Memory B cell (primary cell): Measurements from ENCODE around the gene PLVAP.
A peak's percentile ranks its signal among the peaks of the same experiment; 100 is the strongest.

ENCODE experiments used
- ATAC-seq: fragments of 150-1000 bp; cut with Tn5 transposase; 2 replicates; pipeline ENCODE4 v1.10.0; 2021; ENCODE audit warnings: low read depth, mild to moderate bottlenecking, moderate library complexity
- DNase-seq, 2 donors: peaks; one replicate each; pipeline ENCODE4 v3.0.0; 2022; ENCODE audit warnings: low spot score in 2 of 2
- H3K27ac Mint-ChIP-seq: one replicate; pipeline ENCODE4 v1.8.0; 2022; ENCODE audit warnings: mild to moderate bottlenecking, moderate library complexity, mixed read lengths
- H3K27me3 Mint-ChIP-seq: one replicate; pipeline ENCODE4 v1.8.0; 2022; ENCODE audit warnings: mixed read lengths
- H3K36me3 Mint-ChIP-seq: one replicate; pipeline ENCODE4 v1.8.0; 2022; ENCODE audit warnings: mild to moderate bottlenecking, mixed read lengths
- H3K4me1 Mint-ChIP-seq: one replicate; pipeline ENCODE4 v1.8.0; 2022; ENCODE audit warnings: mixed read lengths
- H3K4me3 Mint-ChIP-seq: one replicate; pipeline ENCODE4 v1.8.0; 2022; ENCODE audit warnings: mild to moderate bottlenecking, moderate library complexity, mixed read lengths
- H3K9me3 Mint-ChIP-seq: one replicate; pipeline ENCODE4 v1.8.0; 2022; ENCODE audit warnings: mixed read lengths

Gene PLVAP

GRCh38 chr19:17357078-17357666 is 20.0 kb downstream of the PLVAP start:
- no peak overlapping the region for H3K27ac Mint-ChIP-seq
- no peaks in the 10 kb centered on the region for H3K9me3 Mint-ChIP-seq
- DNase-seq (no peak), ATAC-seq (no peak)
- H3K27me3 Mint-ChIP-seq = peaks cover 26% of the 10 kb centered on the region
- H3K4me1 Mint-ChIP-seq = no peaks in the 10 kb centered on the region
- H3K36me3 Mint-ChIP-seq = no peaks in the 10 kb centered on the region
- no peak overlapping the region for H3K4me3 Mint-ChIP-seq

- no peak for DNase-seq
- H3K9me3 Mint-ChIP-seq = no peaks in the 10 kb centered on the region
- no peak overlapping the region for H3K4me3 Mint-ChIP-seq
- peaks cover 28% of the 10 kb centered on the region for H3K27me3 Mint-ChIP-seq
- no peak for ATAC-seq
- no peaks in the 10 kb centered on the region for H3K36me3 Mint-ChIP-seq
- H3K4me1 Mint-ChIP-seq = peaks cover 7% of the 10 kb centered on the region
- no peak overlapping the region for H3K27ac Mint-ChIP-seq
Measured at GRCh38 chr19:17353386-17353785, 23.8 kb downstream of the PLVAP start.

- no peaks in the 10 kb centered on the region for H3K9me3 Mint-ChIP-seq
- no peak overlapping the region for H3K4me3 Mint-ChIP-seq
- no peak overlapping the region for H3K27ac Mint-ChIP-seq
- DNase-seq (no peak), ATAC-seq (no peak)
- no peaks in the 10 kb centered on the region for H3K36me3 Mint-ChIP-seq
- H3K4me1 Mint-ChIP-seq = peaks cover 7% of the 10 kb centered on the region
- peaks cover 29% of the 10 kb centered on the region for H3K27me3 Mint-ChIP-seq
Measured at GRCh38 chr19:17352608-17353280, 24.4 kb downstream of the PLVAP start.

GRCh38 chr19:17351815-17352435 is 25.2 kb downstream of the PLVAP start:
- DNase-seq (no peak), ATAC-seq (no peak)
- Mint-ChIP-seq H3K27ac (no peak overlapping the region), H3K27me3 (peaks cover 32% of the 10 kb centered on the region), H3K36me3 (no peaks in the 10 kb centered on the region), H3K4me3 (no peak overlapping the region), H3K4me1 (peaks cover 7% of the 10 kb centered on the region), H3K9me3 (no peaks in the 10 kb centered on the region)

GRCh38 chr19:17348700-17349099 is 28.4 kb downstream of the PLVAP start:
- H3K4me1 Mint-ChIP-seq = peaks cover 12% of the 10 kb centered on the region
- ATAC-seq = no peak
- H3K9me3 Mint-ChIP-seq = no peaks in the 10 kb centered on the region
- H3K27ac Mint-ChIP-seq = no peak overlapping the region
- H3K36me3 Mint-ChIP-seq = no peaks in the 10 kb centered on the region
- DNase-seq = no peak
- H3K4me3 Mint-ChIP-seq = no peak overlapping the region
- H3K27me3 Mint-ChIP-seq = peaks cover 30% of the 10 kb centered on the region

- Mint-ChIP-seq H3K36me3 (no peaks in the 10 kb centered on the region), H3K4me1 (peaks cover 12% of the 10 kb centered on the region), H3K27me3 (peaks cover 23% of the 10 kb centered on the region), H3K4me3 (no peak overlapping the region), H3K9me3 (no peaks in the 10 kb centered on the region), H3K27ac (no peak overlapping the region)
- ATAC-seq (no peak), DNase-seq (no peak)
Measured at GRCh38 chr19:17347877-17348276, 29.3 kb downstream of the PLVAP start.

GRCh38 chr19:17347361-17347760 is 29.8 kb downstream of the PLVAP start:
- peaks cover 19% of the 10 kb centered on the region for H3K27me3 Mint-ChIP-seq
- H3K9me3 Mint-ChIP-seq = no peaks in the 10 kb centered on the region
- DNase-seq (no peak), ATAC-seq (no peak)
- H3K4me1 Mint-ChIP-seq = peaks cover 12% of the 10 kb centered on the region
- H3K36me3 Mint-ChIP-seq = no peaks in the 10 kb centered on the region
- H3K4me3 Mint-ChIP-seq = no peak overlapping the region
- no peak overlapping the region for H3K27ac Mint-ChIP-seq

- H3K27ac Mint-ChIP-seq = no peak overlapping the region
- H3K4me3 Mint-ChIP-seq = no peak overlapping the region
- peaks cover 6% of the 10 kb centered on the region for H3K4me1 Mint-ChIP-seq
- ATAC-seq (peak; percentile 97), DNase-seq (peak; percentile 78 to 87)
- H3K9me3 Mint-ChIP-seq = no peaks in the 10 kb centered on the region
- peaks cover 11% of the 10 kb centered on the region for H3K27me3 Mint-ChIP-seq
- no peaks in the 10 kb centered on the region for H3K36me3 Mint-ChIP-seq
Measured at GRCh38 chr19:17346109-17346671, 31.0 kb downstream of the PLVAP start.

GRCh38 chr19:17341845-17342244 is 35.3 kb downstream of the PLVAP start:
- peaks cover 4% of the 10 kb centered on the region for H3K36me3 Mint-ChIP-seq
- ATAC-seq (no peak), DNase-seq (no peak)
- H3K4me3 Mint-ChIP-seq = no peak overlapping the region
- no peak overlapping the region for H3K27ac Mint-ChIP-seq
- H3K27me3 Mint-ChIP-seq = no peaks in the 10 kb centered on the region
- H3K4me1 Mint-ChIP-seq = peaks cover 9% of the 10 kb centered on the region
- H3K9me3 Mint-ChIP-seq = no peaks in the 10 kb centered on the region

- Mint-ChIP-seq H3K27ac (no peak overlapping the region), H3K27me3 (no peaks in the 10 kb centered on the region), H3K4me1 (peaks cover 12% of the 10 kb centered on the region), H3K9me3 (no peaks in the 10 kb centered on the region), H3K36me3 (peaks cover 4% of the 10 kb centered on the region), H3K4me3 (no peak overlapping the region)
- DNase-seq (no peak), ATAC-seq (no peak)
Measured at GRCh38 chr19:17341386-17341785, 35.8 kb downstream of the PLVAP start.

- no peak for ATAC-seq
- H3K27me3 Mint-ChIP-seq = no peaks in the 10 kb centered on the region
- no peaks in the 10 kb centered on the region for H3K9me3 Mint-ChIP-seq
- DNase-seq = no peak
- H3K4me3 Mint-ChIP-seq = no peak overlapping the region
- H3K36me3 Mint-ChIP-seq = peaks cover 4% of the 10 kb centered on the region
- peaks cover 8% of the 10 kb centered on the region for H3K4me1 Mint-ChIP-seq
- no peak overlapping the region for H3K27ac Mint-ChIP-seq
Measured at GRCh38 chr19:17340871-17341357, 36.2 kb downstream of the PLVAP start.

- DNase-seq = no peak
- H3K4me3 Mint-ChIP-seq = no peak overlapping the region
- H3K36me3 Mint-ChIP-seq = peaks cover 4% of the 10 kb centered on the region
- H3K9me3 Mint-ChIP-seq = no peaks in the 10 kb centered on the region
- no peaks in the 10 kb centered on the region for H3K27me3 Mint-ChIP-seq
- peaks cover 8% of the 10 kb centered on the region for H3K4me1 Mint-ChIP-seq
- ATAC-seq = no peak
- H3K27ac Mint-ChIP-seq = no peak overlapping the region
Measured at GRCh38 chr19:17340302-17340870, 36.8 kb downstream of the PLVAP start.

GRCh38 chr19:17339088-17339741 is 37.9 kb downstream of the PLVAP start:
- H3K4me3 Mint-ChIP-seq = peak overlapping the region; percentile 56
- peaks cover 4% of the 10 kb centered on the region for H3K36me3 Mint-ChIP-seq
- no peak for DNase-seq
- no peak for ATAC-seq
- H3K27me3 Mint-ChIP-seq = no peaks in the 10 kb centered on the region
- H3K9me3 Mint-ChIP-seq = no peaks in the 10 kb centered on the region
- H3K27ac Mint-ChIP-seq = no peak overlapping the region
- peaks cover 12% of the 10 kb centered on the region for H3K4me1 Mint-ChIP-seq
